HUES48 (cell line): ENCODE results near the gene IRAK1BP1.
"Not testable (repeated sequence)": the region's sequence is repeated elsewhere in the genome, so short reads cannot be mapped to it uniquely, and the experiment has no call there.

Experiments used
- H3K27ac ChIP-seq: one replicate; pipeline ENCODE4 v1.7.0; 2013; ENCODE audit warnings: low read depth, low read length, inconsistent platforms
- H3K27me3 ChIP-seq: 2 replicates; pipeline ENCODE4 v1.6.1; 2013; ENCODE audit warnings: mild to moderate bottlenecking, low read length; ENCODE audit not compliant: control insufficient read depth, insufficient read depth
- H3K36me3 ChIP-seq: 2 replicates; pipeline ENCODE4 v1.6.1; 2013; ENCODE audit warnings: low read length; ENCODE audit not compliant: control insufficient read depth, insufficient read depth
- H3K4me1 ChIP-seq: 2 replicates; pipeline ENCODE4 v1.6.1; 2013; ENCODE audit warnings: mild to moderate bottlenecking, low read length; ENCODE audit not compliant: control insufficient read depth, insufficient read depth
- H3K4me3 ChIP-seq: 2 replicates; pipeline ENCODE4 v1.5.1; 2013; ENCODE audit warnings: mild to moderate bottlenecking, low read depth, low read length
- H3K9ac ChIP-seq: 2 replicates; pipeline ENCODE4 v1.6.1; 2013; ENCODE audit warnings: mild to moderate bottlenecking, low read depth, low read length, moderate library complexity
- H3K9me3 ChIP-seq: 2 replicates; pipeline ENCODE4 v1.6.1; 2013; ENCODE audit warnings: low read length; ENCODE audit not compliant: control insufficient read depth, insufficient read depth

Gene IRAK1BP1

GRCh38 chr6:78845567-78845966 lies 21.8 kb upstream of the IRAK1BP1 start:
- Histone ChIP-seq H3K9ac (no peak overlapping the region), H3K27ac (no peak overlapping the region), H3K27me3 (no peaks in the 10 kb centered on the region), H3K9me3 (no peaks in the 10 kb centered on the region), H3K4me1 (peaks cover 34% of the 10 kb centered on the region), H3K36me3 (no peaks in the 10 kb centered on the region), H3K4me3 (no peak overlapping the region)

GRCh38 chr6:78850621-78851020 lies 16.7 kb upstream of the IRAK1BP1 start:
- Histone ChIP-seq H3K9me3 (no peaks in the 10 kb centered on the region), H3K27ac (no peak overlapping the region), H3K4me3 (no peak overlapping the region), H3K4me1 (no peaks in the 10 kb centered on the region), H3K27me3 (no peaks in the 10 kb centered on the region), H3K36me3 (no peaks in the 10 kb centered on the region), H3K9ac (no peak overlapping the region)

- H3K4me1 ChIP-seq, result no peaks in the 10 kb centered on the region
These were observed 16.2 kb upstream of the IRAK1BP1 start for GRCh38 chr6:78851156-78851555.

GRCh38 chr6:78854546-78854945 lies 12.8 kb upstream of the IRAK1BP1 start:
- no peak overlapping the region for H3K4me3 ChIP-seq

More at GRCh38 chr6:78851156-78851555, 16.2 kb upstream of the IRAK1BP1 start:
- H3K36me3 ChIP-seq, result no peaks in the 10 kb centered on the region
- H3K27me3 ChIP-seq, result no peaks in the 10 kb centered on the region
- no peak overlapping the region for H3K4me3 ChIP-seq
- H3K9me3 ChIP-seq, result no peaks in the 10 kb centered on the region
- no peak overlapping the region for H3K27ac ChIP-seq
- no peak overlapping the region for H3K9ac ChIP-seq

GRCh38 chr6:78858339-78858938 lies 8.9 kb upstream of the IRAK1BP1 start:
- not testable (repeated sequence) for H3K36me3 ChIP-seq

More at GRCh38 chr6:78854546-78854945, 12.8 kb upstream of the IRAK1BP1 start:
- Histone ChIP-seq H3K27me3 (no peaks in the 10 kb centered on the region), H3K4me1 (no peaks in the 10 kb centered on the region), H3K27ac (no peak overlapping the region), H3K9ac (no peak overlapping the region), H3K36me3 (no peaks in the 10 kb centered on the region), H3K9me3 (peaks cover 4% of the 10 kb centered on the region; the same call in 1 of the 2 replicates)

GRCh38 chr6:78861509-78861908 lies 5.8 kb upstream of the IRAK1BP1 start:
- Histone ChIP-seq H3K27me3 (no peaks in the 10 kb centered on the region), H3K27ac (no peak overlapping the region), H3K4me1 (no peaks in the 10 kb centered on the region), H3K9me3 (peaks cover 4% of the 10 kb centered on the region; the same call in 1 of the 2 replicates), H3K36me3 (no peaks in the 10 kb centered on the region), H3K4me3 (no peak overlapping the region), H3K9ac (no peak overlapping the region)

More at GRCh38 chr6:78858339-78858938, 8.9 kb upstream of the IRAK1BP1 start:
- H3K9me3 ChIP-seq, H3K4me3 ChIP-seq, H3K27ac ChIP-seq, H3K9ac ChIP-seq, H3K27me3 ChIP-seq, H3K4me1 ChIP-seq: not testable (repeated sequence)

- H3K4me1 ChIP-seq, result no peaks in the 10 kb centered on the region
- no peak overlapping the region for H3K9ac ChIP-seq
These were observed 3.8 kb upstream of the IRAK1BP1 start for GRCh38 chr6:78863576-78863975.

GRCh38 chr6:78864957-78865356 lies 2.4 kb upstream of the IRAK1BP1 start:
- Histone ChIP-seq H3K27me3 (no peaks in the 10 kb centered on the region), H3K36me3 (no peaks in the 10 kb centered on the region), H3K27ac (no peak overlapping the region), H3K9ac (no peak overlapping the region), H3K4me3 (no peak overlapping the region), H3K9me3 (no peaks in the 10 kb centered on the region), H3K4me1 (no peaks in the 10 kb centered on the region)

More at GRCh38 chr6:78863576-78863975, 3.8 kb upstream of the IRAK1BP1 start:
- H3K9me3 ChIP-seq, result 0 out of 2 replicates have a peak, but pooled peaks cover under 1% of the 10 kb centered on the region
- no peaks in the 10 kb centered on the region for H3K36me3 ChIP-seq
- H3K4me3 ChIP-seq, result no peak overlapping the region
- no peak overlapping the region for H3K27ac ChIP-seq
- H3K27me3 ChIP-seq, result no peaks in the 10 kb centered on the region

- Histone ChIP-seq H3K9ac (peak overlapping the region; percentile 79), H3K4me3 (peak overlapping the region; percentile 90), H3K27ac (peak overlapping the region; percentile 87), H3K4me1 (no peaks in the 10 kb centered on the region), H3K9me3 (no peaks in the 10 kb centered on the region), H3K27me3 (no peaks in the 10 kb centered on the region), H3K36me3 (no peaks in the 10 kb centered on the region)
These were observed 356 bp upstream of the IRAK1BP1 start for GRCh38 chr6:78867020-78867369.

- Histone ChIP-seq H3K4me1 (no peaks in the 10 kb centered on the region), H3K27ac (peak overlapping the region; percentile 87), H3K36me3 (no peaks in the 10 kb centered on the region), H3K9ac (peak overlapping the region; percentile 79), H3K27me3 (no peaks in the 10 kb centered on the region), H3K9me3 (no peaks in the 10 kb centered on the region), H3K4me3 (peak overlapping the region; percentile 90)
These were observed 765 bp downstream of the IRAK1BP1 start for GRCh38 chr6:78868116-78868515.

- Histone ChIP-seq H3K27ac (no peak overlapping the region), H3K9me3 (peaks cover 9% of the 10 kb centered on the region), H3K9ac (no peak overlapping the region), H3K36me3 (peaks cover 7% of the 10 kb centered on the region; the same call in 1 of the 2 replicates), H3K27me3 (no peaks in the 10 kb centered on the region), H3K4me3 (no peak overlapping the region), H3K4me1 (no peaks in the 10 kb centered on the region)
These were observed 8.2 kb downstream of the IRAK1BP1 start for GRCh38 chr6:78875505-78875904.
